Fibroblast of gingiva (primary cell): ENCODE data around the gene XNDC1N.
A peak's percentile ranks its signal among the peaks of the same experiment; 100 is the strongest.
"Not testable (repeated sequence)": the region's sequence is repeated elsewhere in the genome, so short reads cannot be mapped to it uniquely, and the experiment has no call there.

Source experiments
- DNase-seq: peaks from one replicate; pipeline ENCODE4 v3.0.0-alpha.2; 2011; ENCODE audit warnings: low read depth

XNDC1N gene

GRCh38 chr11:71933141-71933933 is 4.9 kb upstream of the XNDC1N start:
- no peak for DNase-seq

- no peak for DNase-seq
Observed at GRCh38 chr11:71931245-71931602, 2.8 kb upstream of the XNDC1N start.

GRCh38 chr11:71930556-71931244 is 2.3 kb upstream of the XNDC1N start:
- DNase-seq = no peak

GRCh38 chr11:71929491-71929890 is 1.1 kb upstream of the XNDC1N start:
- no peak for DNase-seq

GRCh38 chr11:71928737-71929443 is 496 bp upstream of the XNDC1N start, which contains the start of gene RNF121:
Gene RNF121, plus strand, starts transcription at chr11:71929046. Its CDS starts 16 bp downstream, at chr11:71929062.
- peak; percentile 94 for DNase-seq

GRCh38 chr11:71917646-71918140 is 10.7 kb downstream of the XNDC1N start:
- DNase-seq = no peak

GRCh38 chr11:71914617-71915189 is 13.7 kb downstream of the XNDC1N start:
- DNase-seq = no peak

- DNase-seq = peak; percentile 91
Observed at GRCh38 chr11:71913756-71914526, 14.5 kb downstream of the XNDC1N start.

- DNase-seq = not testable (repeated sequence)
Observed at GRCh38 chr11:71911986-71912340, 16.4 kb downstream of the XNDC1N start.

- DNase-seq = not testable (repeated sequence)
Observed at GRCh38 chr11:71911321-71911985, 16.9 kb downstream of the XNDC1N start.

GRCh38 chr11:71910775-71911174 is 17.6 kb downstream of the XNDC1N start:
- not testable (repeated sequence) for DNase-seq

GRCh38 chr11:71908218-71908617 is 20.2 kb downstream of the XNDC1N start:
- DNase-seq = no peak

- DNase-seq = peak; percentile 88
Observed at GRCh38 chr11:71901137-71901536, 27.3 kb downstream of the XNDC1N start.

GRCh38 chr11:71895961-71896360 is 32.4 kb downstream of the XNDC1N start:
- DNase-seq = no peak

GRCh38 chr11:71889181-71889872 is 39.1 kb downstream of the XNDC1N start:
- not testable (repeated sequence) for DNase-seq

- not testable (repeated sequence) for DNase-seq
Observed at GRCh38 chr11:71888335-71889010, 39.9 kb downstream of the XNDC1N start.

- DNase-seq = not testable (repeated sequence)
Observed at GRCh38 chr11:71885806-71886205, 42.6 kb downstream of the XNDC1N start.
